Bone marrow (tissue), 2 donors: Measurements from ENCODE around the gene GMDS.

ENCODE experiments used
- DNase-seq, 2 donors: peaks; one replicate each; lab custom pipeline; 2025; lab: John Stamatoyannopoulos, UW

GMDS gene

GRCh38 chr6:1800845-1801244 lies 444.6 kb downstream of the GMDS start:
- no peak for DNase-seq

- DNase-seq = no peak
These were observed 446.5 kb downstream of the GMDS start for GRCh38 chr6:1798965-1799325.

GRCh38 chr6:1798303-1798964 lies 447.0 kb downstream of the GMDS start:
- DNase-seq = no peak

GRCh38 chr6:1797801-1798200 lies 447.6 kb downstream of the GMDS start:
- DNase-seq = no peak

- DNase-seq = no peak
These were observed 448.5 kb downstream of the GMDS start for GRCh38 chr6:1796706-1797529.

- no peak for DNase-seq
These were observed 449.5 kb downstream of the GMDS start for GRCh38 chr6:1795910-1796309.

- DNase-seq = no peak
These were observed 452.4 kb downstream of the GMDS start for GRCh38 chr6:1792989-1793388.

GRCh38 chr6:1790684-1791083 lies 454.7 kb downstream of the GMDS start:
- DNase-seq = no peak

GRCh38 chr6:1789092-1789491 lies 456.3 kb downstream of the GMDS start:
- DNase-seq = no peak

GRCh38 chr6:1787894-1788293 lies 457.5 kb downstream of the GMDS start:
- no peak for DNase-seq

- DNase-seq = no peak
These were observed 458.7 kb downstream of the GMDS start for GRCh38 chr6:1786455-1787453.

- no peak for DNase-seq
These were observed 461.0 kb downstream of the GMDS start for GRCh38 chr6:1784422-1784884.

GRCh38 chr6:1781817-1782184 lies 463.6 kb downstream of the GMDS start:
- no peak for DNase-seq

GRCh38 chr6:1781152-1781816 lies 464.1 kb downstream of the GMDS start:
- DNase-seq = no peak

GRCh38 chr6:1780251-1780867 lies 465.0 kb downstream of the GMDS start:
- no peak for DNase-seq

- no peak for DNase-seq
These were observed 466.6 kb downstream of the GMDS start for GRCh38 chr6:1778686-1779235.

GRCh38 chr6:1777921-1778685 lies 467.3 kb downstream of the GMDS start:
- DNase-seq = no peak

GRCh38 chr6:1775441-1775840 lies 470.0 kb downstream of the GMDS start:
- DNase-seq = no peak

GRCh38 chr6:1774226-1774915 lies 471.0 kb downstream of the GMDS start:
- DNase-seq = no peak

- DNase-seq = no peak
These were observed 471.7 kb downstream of the GMDS start for GRCh38 chr6:1773700-1774099.
